Activated T-cell treated with anti-CD3 and anti-CD28 coated beads for 1 hour (primary cell): Measurements from ENCODE around the gene CDK5RAP1.

Source experiments
- DNase-seq: peaks from one replicate; pipeline ENCODE4 v3.0.0-alpha.2; 2020; ENCODE audit warnings: low read depth

CDK5RAP1 gene

GRCh38 chr20:33333616-33334015, 67.7 kb downstream of the CDK5RAP1 start:
- DNase-seq, result no peak

GRCh38 chr20:33332905-33333456, 68.3 kb downstream of the CDK5RAP1 start:
- DNase-seq, result no peak

GRCh38 chr20:33328157-33329137, 72.9 kb downstream of the CDK5RAP1 start:
- DNase-seq, result no peak

GRCh38 chr20:33325350-33325749, 76.0 kb downstream of the CDK5RAP1 start:
- no peak for DNase-seq

- DNase-seq, result no peak
Observed at GRCh38 chr20:33323236-33323635, 78.1 kb downstream of the CDK5RAP1 start.

GRCh38 chr20:33322456-33322855, 78.9 kb downstream of the CDK5RAP1 start:
- DNase-seq, result no peak

GRCh38 chr20:33320006-33320405, 81.3 kb downstream of the CDK5RAP1 start:
- DNase-seq, result no peak

- DNase-seq, result no peak
Observed at GRCh38 chr20:33318096-33318429, 83.3 kb downstream of the CDK5RAP1 start.

GRCh38 chr20:33317424-33318095, 83.8 kb downstream of the CDK5RAP1 start:
- DNase-seq, result no peak

GRCh38 chr20:33316958-33317357, 84.4 kb downstream of the CDK5RAP1 start:
- DNase-seq, result no peak

GRCh38 chr20:33316343-33316742, 85.0 kb downstream of the CDK5RAP1 start:
- DNase-seq, result no peak

GRCh38 chr20:33313686-33314314, 87.5 kb downstream of the CDK5RAP1 start:
- DNase-seq, result no peak

GRCh38 chr20:33312583-33312982, 88.7 kb downstream of the CDK5RAP1 start:
- no peak for DNase-seq

GRCh38 chr20:33311996-33312395, 89.3 kb downstream of the CDK5RAP1 start:
- DNase-seq, result no peak

- no peak for DNase-seq
Observed at GRCh38 chr20:33311011-33311410, 90.3 kb downstream of the CDK5RAP1 start.

GRCh38 chr20:33310327-33310899, 90.9 kb downstream of the CDK5RAP1 start:
- DNase-seq, result no peak

GRCh38 chr20:33309631-33310030, 91.7 kb downstream of the CDK5RAP1 start:
- DNase-seq, result no peak
